Peyer's patch (tissue), 4 donors: ENCODE data around the gene PTPRR. TPM values are rescaled to one million over a fixed set of nuclear protein-coding genes. Genes with fewer than 3 reads are reported as not detected.

Source experiments
- DNase-seq, 3 donors: peaks; one replicate each; pipeline ENCODE4 v3.0.0-alpha.2; 2017 to 2019
- H3K27ac ChIP-seq, 4 donors: fragments of 200-600 bp; sonication (generic); one replicate each; pipeline ENCODE4 v1.5.1; 2016 to 2019
- H3K27me3 ChIP-seq, 2 donors: fragments of 200-600 bp; sonication (generic); one replicate each; pipeline ENCODE4 v1.5.1; 2019
- H3K36me3 ChIP-seq, 3 donors: fragments of 200-600 bp; sonication (generic); one replicate each; pipeline ENCODE4 v1.5.1; 2016 to 2019
- H3K4me1 ChIP-seq, 4 donors: fragments of 200-600 bp; sonication (generic); one replicate each; pipeline ENCODE4 v1.5.1; 2016 to 2019
- H3K4me3 ChIP-seq, 4 donors: fragments of 200-600 bp; sonication (generic); 1 replicate in 3 of 4; 2 replicates in 1 of 4; pipeline ENCODE4 v1.5.1; 2016 to 2019; ENCODE audit warnings: mild to moderate bottlenecking in 1 of 4
- H3K9me3 ChIP-seq, 4 donors: fragments of 200-600 bp; sonication (generic); one replicate each; pipeline ENCODE4 v1.5.1; 2016 to 2019; ENCODE audit warnings: mild to moderate bottlenecking in 1 of 4
- CTCF ChIP-seq, 6 experiments: fragments of 450-650 bp in 4 of 6; fragments of 200-600 bp in 2 of 6; sonication (generic) in 1 of 6; IDR thresholded peaks; one replicate each; pipeline ENCODE4 v1.5.1; 2017 to 2019; ENCODE audit warnings: antibody characterized with exemption in 6 of 6, mild to moderate bottlenecking in 3 of 6, moderate library complexity in 1 of 6
- POLR2A ChIP-seq, 2 donors: fragments of 450-650 bp; IDR thresholded peaks; one replicate each; pipeline ENCODE4 v1.5.1; 2017; ENCODE audit warnings: antibody characterized with exemption in 2 of 2, mild to moderate bottlenecking in 2 of 2, moderate library complexity in 2 of 2
- total RNA-seq, 4 donors: library from RNA; depleted of rRNA; stranded (reverse); fragments of >200 nt; gene quantifications; one replicate each; pipeline ENCODE4 v1.1.0, GENCODE V29; 2016

PTPRR gene
- total RNA-seq, 4 donors from 2014 or later: 17.5 to 30.3 (median 20.2) TPM; not detected in 1

DNA sequence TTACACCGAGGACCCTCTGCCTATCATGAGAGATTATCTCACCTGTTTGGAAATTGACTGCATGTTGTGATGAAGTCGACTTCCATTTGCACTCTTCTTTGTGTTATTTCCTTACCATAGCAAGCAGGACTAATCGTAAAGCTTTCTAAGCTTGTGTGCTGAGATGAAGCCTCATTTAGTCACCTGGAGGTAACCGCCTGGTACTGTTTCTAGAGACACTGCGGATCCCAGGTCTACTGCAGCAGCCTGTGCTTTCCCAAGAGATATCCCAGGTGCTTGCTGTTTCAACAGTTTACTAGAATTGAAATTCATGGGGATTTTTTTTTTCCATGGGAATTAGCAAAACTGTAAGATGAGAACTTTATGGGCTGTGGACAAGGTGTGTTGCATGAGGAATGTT is 131.8 kb downstream of the PTPRR start:
- Histone ChIP-seq H3K9me3 (no peaks in the 10 kb centered on the region), H3K36me3 (no peaks in the 10 kb centered on the region), H3K4me3 (no peak overlapping the region), H3K4me1 (no peaks in the 10 kb centered on the region), H3K27ac (no peak overlapping the region), H3K27me3 (no peaks in the 10 kb centered on the region)
- DNase-seq: no peak
- no peak for TF ChIP-seq CTCF (IDR thresholded peaks at IDR 0.05)
- no peak for TF ChIP-seq POLR2A (IDR thresholded peaks at IDR 0.05)

GRCh38 chr12:70787612-70788011 is 132.9 kb downstream of the PTPRR start:
- Histone ChIP-seq H3K9me3 (no peaks in the 10 kb centered on the region), H3K36me3 (no peaks in the 10 kb centered on the region)
- TF ChIP-seq POLR2A (IDR thresholded peaks at IDR 0.05) (no peak), CTCF (IDR thresholded peaks at IDR 0.05) (no peak)

GRCh38 chr12:70785896-70786295 is 134.6 kb downstream of the PTPRR start:
- no peak overlapping the region for H3K4me3 ChIP-seq
- H3K27me3 ChIP-seq: no peaks in the 10 kb centered on the region
- no peak for DNase-seq
- no peaks in the 10 kb centered on the region for H3K9me3 ChIP-seq
- H3K36me3 ChIP-seq: no peaks in the 10 kb centered on the region
- H3K27ac ChIP-seq: no peak overlapping the region
- TF ChIP-seq POLR2A (IDR thresholded peaks at IDR 0.05): no peak
- no peak for TF ChIP-seq CTCF (IDR thresholded peaks at IDR 0.05)
- H3K4me1 ChIP-seq: no peaks in the 10 kb centered on the region

More at GRCh38 chr12:70787612-70788011, 132.9 kb downstream of the PTPRR start:
- no peaks in the 10 kb centered on the region for H3K4me1 ChIP-seq
- no peaks in the 10 kb centered on the region for H3K27me3 ChIP-seq
- no peak overlapping the region for H3K27ac ChIP-seq
- no peak for DNase-seq
- H3K4me3 ChIP-seq: no peak overlapping the region

- no peaks in the 10 kb centered on the region for H3K36me3 ChIP-seq
- no peaks in the 10 kb centered on the region for H3K9me3 ChIP-seq
- H3K4me3 ChIP-seq: no peak overlapping the region
- DNase-seq: no peak
- H3K27me3 ChIP-seq: no peaks in the 10 kb centered on the region
- H3K4me1 ChIP-seq: no peaks in the 10 kb centered on the region
- H3K27ac ChIP-seq: no peak overlapping the region
- no peak for TF ChIP-seq CTCF (IDR thresholded peaks at IDR 0.05)
- TF ChIP-seq POLR2A (IDR thresholded peaks at IDR 0.05): no peak
Observed at GRCh38 chr12:70784042-70784668, 136.4 kb downstream of the PTPRR start.

- H3K36me3 ChIP-seq: no peaks in the 10 kb centered on the region
- H3K9me3 ChIP-seq: no peaks in the 10 kb centered on the region
- no peak for DNase-seq
- TF ChIP-seq CTCF (IDR thresholded peaks at IDR 0.05): no peak
- TF ChIP-seq POLR2A (IDR thresholded peaks at IDR 0.05): no peak
- H3K4me3 ChIP-seq: no peak overlapping the region
- no peaks in the 10 kb centered on the region for H3K27me3 ChIP-seq
- H3K27ac ChIP-seq: no peak overlapping the region
- H3K4me1 ChIP-seq: no peaks in the 10 kb centered on the region
Observed at GRCh38 chr12:70783455-70783854, 137.1 kb downstream of the PTPRR start.

DNA sequence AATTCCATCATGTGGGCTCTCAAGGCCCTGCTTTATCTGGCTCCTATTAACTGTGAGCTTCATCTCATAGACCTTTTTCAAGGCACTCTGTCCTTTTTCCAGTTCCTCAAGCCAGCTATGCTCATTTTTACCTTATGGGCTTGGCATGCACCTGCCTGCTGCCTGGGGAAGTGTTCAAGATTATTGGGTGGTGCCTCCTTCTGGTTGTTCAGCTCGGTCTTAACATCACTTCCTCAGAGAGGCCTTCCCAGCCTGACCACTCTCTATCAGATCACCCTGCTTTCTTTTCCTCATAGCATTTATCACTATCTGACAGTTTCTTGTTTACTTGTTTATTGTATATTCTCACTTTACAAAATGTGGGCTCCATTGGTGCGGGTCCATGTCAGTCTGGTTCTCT is 141.3 kb downstream of the PTPRR start:
- Histone ChIP-seq H3K9me3 (no peaks in the 10 kb centered on the region), H3K27ac (no peak overlapping the region), H3K36me3 (no peaks in the 10 kb centered on the region), H3K4me1 (no peaks in the 10 kb centered on the region), H3K27me3 (no peaks in the 10 kb centered on the region), H3K4me3 (no peak overlapping the region)
- TF ChIP-seq CTCF (IDR thresholded peaks at IDR 0.05) (peak in 1 of 6 experiments; percentile 6), POLR2A (IDR thresholded peaks at IDR 0.05) (no peak)
- no peak for DNase-seq
